ENCODE measurements around the gene FRAT1.

Gene FRAT1

DNA sequence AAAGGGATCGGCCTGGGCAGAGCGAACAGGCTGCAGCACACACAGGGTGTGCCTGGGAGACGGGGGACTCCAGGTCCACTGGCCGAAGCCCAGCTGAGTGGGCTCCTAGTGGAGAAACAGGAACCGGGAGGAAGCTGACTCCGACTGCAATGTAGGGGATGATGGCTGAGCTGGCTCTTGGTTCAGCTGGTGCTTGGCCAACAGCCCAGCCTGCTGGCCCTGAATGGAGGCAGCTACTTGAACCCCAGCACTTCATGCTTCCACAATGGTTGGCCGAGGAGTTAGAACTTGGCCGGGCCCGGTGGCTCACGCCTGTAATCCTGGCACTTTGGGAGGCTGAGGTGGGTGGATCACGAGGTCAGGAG, 42.4 kb downstream of the FRAT1 start:
- H3K36me3 ChIP-seq (ENCODE audit: control insufficient read depth in 2 of 2, insufficient read depth in 1 of 2, low read length in 2 of 2) = peaks cover 6 to 73% of the 10 kb centered on the region in 2 experiments
- no peaks in the 10 kb centered on the region for H3K9me3 ChIP-seq (ENCODE audit: control insufficient read depth, insufficient read depth, low read depth, low read length)
- CTCF ChIA-PET = interaction anchor here (1.5 kb wide), 1 partner anchor 83 kb away, joined by 4 read pairs; no protein-coding TSS in a partner anchor

DNA sequence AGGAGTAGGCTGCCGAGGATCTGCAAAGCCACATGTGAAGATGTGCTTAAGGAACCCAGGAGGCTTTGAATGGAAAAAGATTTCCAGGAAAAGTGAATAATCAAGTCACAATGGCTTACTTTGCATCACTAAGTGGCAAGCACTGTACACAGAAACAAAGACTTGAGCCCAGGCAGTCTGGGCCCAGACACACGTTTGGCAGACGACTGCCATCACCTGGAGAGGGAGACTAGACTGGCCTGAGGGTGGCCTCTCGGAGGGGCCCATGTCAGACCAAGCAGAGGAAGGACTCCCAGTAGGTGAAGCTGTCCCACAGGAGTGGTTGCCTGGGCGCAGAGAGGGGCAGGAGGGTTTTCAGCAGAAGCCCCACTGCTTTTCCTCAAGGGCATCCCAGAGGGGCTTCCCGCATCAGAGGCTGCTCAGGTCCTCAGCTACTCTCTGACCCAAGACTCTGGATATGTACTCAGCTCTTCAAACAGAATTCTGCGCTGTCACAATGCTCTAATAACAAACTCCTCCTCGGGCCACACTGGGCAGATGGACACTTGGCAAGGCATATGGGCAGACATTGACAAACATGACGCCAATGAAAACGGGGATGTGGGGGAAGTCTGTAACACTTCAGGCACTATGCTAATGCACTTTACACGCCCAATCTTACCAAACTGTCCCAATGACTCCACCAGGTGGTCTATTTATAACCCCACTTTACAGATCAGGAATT, 43.4 kb downstream of the FRAT1 start:
- H3K27ac ChIP-seq (ENCODE audit: extremely low read depth, low read depth, low read length) = no peak overlapping the region
- no peaks in the 10 kb centered on the region for H3K4me1 ChIP-seq (ENCODE audit: control insufficient read depth, insufficient read depth, low read length)
- ChIA-PET CTCF (no interaction called here), POLR2A (no interaction called here)
- no peaks in the 10 kb centered on the region for H3K9me3 ChIP-seq (ENCODE audit: control insufficient read depth, insufficient read depth, low read depth, low read length)
- TF ChIP-seq SCRT1 (tag by site-specific recombination; IDR thresholded peaks at IDR 0.05; ENCODE audit: borderline replicate concordance) (no peak), ZNF133 (tag by site-specific recombination; IDR thresholded peaks at IDR 0.05) (no peak), OVOL3 (tag by site-specific recombination; IDR thresholded peaks at IDR 0.05) (no peak), ZNF266 (tag by site-specific recombination; IDR thresholded peaks at IDR 0.05; ENCODE audit: low read depth) (no peak), KLF16 (tag by site-specific recombination; IDR thresholded peaks at IDR 0.05) (no peak), ZNF707 (tag by site-specific recombination; IDR thresholded peaks at IDR 0.05) (no peak), ZNF555 (tag by site-specific recombination; conservative IDR thresholded peaks at IDR 0.05) (no peak), SETDB1 (IDR thresholded peaks at IDR 0.05; ENCODE audit: insufficient read length, low read length) (no peak), ZSCAN23 (tag by site-specific recombination; IDR thresholded peaks at IDR 0.05) (no peak), ZNF837 (tag by site-specific recombination; IDR thresholded peaks at IDR 0.05) (no peak), ZNF214 (tag by site-specific recombination; IDR thresholded peaks at IDR 0.05; ENCODE audit: borderline replicate concordance) (no peak)
- TF ChIP-seq, protein P1, sequence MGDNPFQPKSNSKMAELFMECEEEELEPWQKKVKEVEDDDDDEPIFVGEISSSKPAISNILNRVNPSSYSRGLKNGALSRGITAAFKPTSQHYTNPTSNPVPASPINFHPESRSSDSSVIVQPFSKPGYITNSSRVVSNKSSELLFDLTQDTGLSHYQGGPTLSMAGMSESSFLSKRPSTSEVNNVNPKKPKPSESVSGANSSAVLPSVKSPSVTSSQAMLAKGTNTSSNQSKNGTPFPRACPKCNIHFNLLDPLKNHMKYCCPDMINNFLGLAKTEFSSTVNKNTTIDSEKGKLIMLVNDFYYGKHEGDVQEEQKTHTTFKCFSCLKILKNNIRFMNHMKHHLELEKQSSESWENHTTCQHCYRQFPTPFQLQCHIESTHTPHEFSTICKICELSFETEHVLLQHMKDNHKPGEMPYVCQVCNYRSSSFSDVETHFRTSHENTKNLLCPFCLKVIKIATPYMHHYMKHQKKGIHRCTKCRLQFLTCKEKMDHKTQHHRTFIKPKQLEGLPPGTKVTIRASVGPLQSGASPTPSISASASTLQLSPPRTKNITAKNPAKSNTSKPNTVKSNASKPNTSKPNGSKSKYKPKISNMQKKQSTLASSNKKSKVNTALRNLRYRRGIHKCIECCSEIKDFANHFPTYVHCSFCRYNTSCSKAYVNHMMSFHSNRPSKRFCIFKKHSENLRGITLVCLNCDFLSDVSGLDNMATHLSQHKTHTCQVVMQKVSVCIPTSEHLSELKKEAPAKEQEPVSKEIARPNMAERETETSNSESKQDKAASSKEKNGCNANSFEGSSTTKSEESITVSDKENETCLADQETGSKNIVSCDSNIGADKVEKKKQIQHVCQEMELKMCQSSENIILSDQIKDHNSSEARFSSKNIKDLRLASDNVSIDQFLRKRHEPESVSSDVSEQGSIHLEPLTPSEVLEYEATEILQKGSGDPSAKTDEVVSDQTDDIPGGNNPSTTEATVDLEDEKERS (tag by site-specific recombination; IDR thresholded peaks at IDR 0.05) = no peak
- TF ChIP-seq, protein P2, sequence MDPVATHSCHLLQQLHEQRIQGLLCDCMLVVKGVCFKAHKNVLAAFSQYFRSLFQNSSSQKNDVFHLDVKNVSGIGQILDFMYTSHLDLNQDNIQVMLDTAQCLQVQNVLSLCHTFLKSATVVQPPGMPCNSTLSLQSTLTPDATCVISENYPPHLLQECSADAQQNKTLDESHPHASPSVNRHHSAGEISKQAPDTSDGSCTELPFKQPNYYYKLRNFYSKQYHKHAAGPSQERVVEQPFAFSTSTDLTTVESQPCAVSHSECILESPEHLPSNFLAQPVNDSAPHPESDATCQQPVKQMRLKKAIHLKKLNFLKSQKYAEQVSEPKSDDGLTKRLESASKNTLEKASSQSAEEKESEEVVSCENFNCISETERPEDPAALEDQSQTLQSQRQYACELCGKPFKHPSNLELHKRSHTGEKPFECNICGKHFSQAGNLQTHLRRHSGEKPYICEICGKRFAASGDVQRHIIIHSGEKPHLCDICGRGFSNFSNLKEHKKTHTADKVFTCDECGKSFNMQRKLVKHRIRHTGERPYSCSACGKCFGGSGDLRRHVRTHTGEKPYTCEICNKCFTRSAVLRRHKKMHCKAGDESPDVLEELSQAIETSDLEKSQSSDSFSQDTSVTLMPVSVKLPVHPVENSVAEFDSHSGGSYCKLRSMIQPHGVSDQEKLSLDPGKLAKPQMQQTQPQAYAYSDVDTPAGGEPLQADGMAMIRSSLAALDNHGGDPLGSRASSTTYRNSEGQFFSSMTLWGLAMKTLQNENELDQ (tag by site-specific recombination; IDR thresholded peaks at IDR 0.05; ENCODE audit: low read depth) = no peak
- H3K4me3 ChIP-seq (ENCODE audit: low read depth, low read length) = no peak overlapping the region
- peaks cover 6 to 74% of the 10 kb centered on the region in 2 experiments for H3K36me3 ChIP-seq (ENCODE audit: control insufficient read depth in 2 of 2, insufficient read depth in 1 of 2, low read length in 2 of 2)

More for the DNA sequence above, 42.4 kb downstream of the FRAT1 start:
- H3K27ac ChIP-seq (ENCODE audit: extremely low read depth, low read depth, low read length) = no peak overlapping the region
- H3K4me3 ChIP-seq (ENCODE audit: low read depth, low read length) = no peak overlapping the region
- POLR2A ChIA-PET = no interaction called here
- no peaks in the 10 kb centered on the region for H3K4me1 ChIP-seq (ENCODE audit: control insufficient read depth, insufficient read depth, low read length)
- TF ChIP-seq ZNF211 (tag by site-specific recombination; IDR thresholded peaks at IDR 0.05; ENCODE audit: low read depth) (no peak), ZNF600 (tag by site-specific recombination; IDR thresholded peaks at IDR 0.05) (no peak), KLF10 (tag by site-specific recombination; IDR thresholded peaks at IDR 0.05) (no peak)

DNA sequence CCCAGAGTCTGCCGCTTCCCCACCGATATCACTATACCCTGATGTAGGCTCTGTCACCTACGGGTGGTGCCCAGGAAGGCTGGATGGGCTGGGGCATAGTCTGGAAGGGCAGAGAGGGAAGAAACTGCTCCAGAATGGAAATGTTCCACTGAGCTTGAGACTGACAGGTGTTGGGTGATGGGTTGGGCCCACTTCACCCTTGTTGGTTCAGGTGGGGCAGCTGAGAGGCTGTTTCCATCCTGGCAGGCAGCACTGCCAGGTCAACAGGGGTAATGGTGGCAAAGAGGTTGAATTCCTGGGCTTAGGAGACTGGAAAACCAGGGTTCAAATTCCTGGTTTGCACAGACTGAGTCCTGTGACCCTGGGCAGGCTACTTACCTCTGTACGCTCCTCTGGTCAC, 44.0 kb downstream of the FRAT1 start:
- no peaks in the 10 kb centered on the region for H3K9me3 ChIP-seq (ENCODE audit: control insufficient read depth, insufficient read depth, low read depth, low read length)
- H3K36me3 ChIP-seq (ENCODE audit: control insufficient read depth in 2 of 2, insufficient read depth in 1 of 2, low read length in 2 of 2) = peaks cover 2 to 74% of the 10 kb centered on the region in 2 experiments
- ChIA-PET CTCF (no interaction called here), POLR2A (no interaction called here)
- H3K4me3 ChIP-seq (ENCODE audit: low read depth, low read length) = no peak overlapping the region
- H3K27ac ChIP-seq (ENCODE audit: extremely low read depth, low read depth, low read length) = no peak overlapping the region
- no peaks in the 10 kb centered on the region for H3K4me1 ChIP-seq (ENCODE audit: control insufficient read depth, insufficient read depth, low read length)
- TF ChIP-seq ZNF140 (tag by site-specific recombination; IDR thresholded peaks at IDR 0.05) (no peak), ZNF223 (tag by site-specific recombination; IDR thresholded peaks at IDR 0.05) (no peak), ZNF169 (tag by site-specific recombination; IDR thresholded peaks at IDR 0.05) (no peak), ZNF558 (tag by site-specific recombination; IDR thresholded peaks at IDR 0.05) (no peak), ZBTB20 (tag by site-specific recombination; IDR thresholded peaks at IDR 0.05) (no peak), ZBTB7A (tag by site-specific recombination; IDR thresholded peaks at IDR 0.05; ENCODE audit: low read depth) (no peak), HOXD13 (CRISPR knock-in tag; IDR thresholded peaks at IDR 0.05; ENCODE audit: borderline replicate concordance) (no peak)
- TF ChIP-seq, protein P3, sequence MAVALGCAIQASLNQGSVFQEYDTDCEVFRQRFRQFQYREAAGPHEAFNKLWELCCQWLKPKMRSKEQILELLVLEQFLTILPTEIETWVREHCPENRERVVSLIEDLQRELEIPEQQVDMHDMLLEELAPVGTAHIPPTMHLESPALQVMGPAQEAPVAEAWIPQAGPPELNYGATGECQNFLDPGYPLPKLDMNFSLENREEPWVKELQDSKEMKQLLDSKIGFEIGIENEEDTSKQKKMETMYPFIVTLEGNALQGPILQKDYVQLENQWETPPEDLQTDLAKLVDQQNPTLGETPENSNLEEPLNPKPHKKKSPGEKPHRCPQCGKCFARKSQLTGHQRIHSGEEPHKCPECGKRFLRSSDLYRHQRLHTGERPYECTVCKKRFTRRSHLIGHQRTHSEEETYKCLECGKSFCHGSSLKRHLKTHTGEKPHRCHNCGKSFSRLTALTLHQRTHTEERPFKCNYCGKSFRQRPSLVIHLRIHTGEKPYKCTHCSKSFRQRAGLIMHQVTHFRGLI (tag by site-specific recombination; IDR thresholded peaks at IDR 0.05) = no peak
- TF ChIP-seq, protein P4, sequence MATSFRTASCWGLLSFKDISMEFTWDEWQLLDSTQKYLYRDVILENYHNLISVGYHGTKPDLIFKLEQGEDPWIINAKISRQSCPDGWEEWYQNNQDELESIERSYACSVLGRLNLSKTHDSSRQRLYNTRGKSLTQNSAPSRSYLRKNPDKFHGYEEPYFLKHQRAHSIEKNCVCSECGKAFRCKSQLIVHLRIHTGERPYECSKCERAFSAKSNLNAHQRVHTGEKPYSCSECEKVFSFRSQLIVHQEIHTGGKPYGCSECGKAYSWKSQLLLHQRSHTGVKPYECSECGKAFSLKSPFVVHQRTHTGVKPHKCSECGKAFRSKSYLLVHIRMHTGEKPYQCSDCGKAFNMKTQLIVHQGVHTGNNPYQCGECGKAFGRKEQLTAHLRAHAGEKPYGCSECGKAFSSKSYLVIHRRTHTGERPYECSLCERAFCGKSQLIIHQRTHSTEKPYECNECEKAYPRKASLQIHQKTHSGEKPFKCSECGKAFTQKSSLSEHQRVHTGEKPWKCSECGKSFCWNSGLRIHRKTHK (tag by site-specific recombination; IDR thresholded peaks at IDR 0.05) = no peak
